HG02798 (cell line): Measurements from ENCODE around the gene FMO4.
"Not testable (repeated sequence)": the region's sequence is repeated elsewhere in the genome, so short reads cannot be mapped to it uniquely, and the experiment has no call there.

Experiments used
- ATAC-seq: cut with Tn5 transposase; IDR thresholded peaks from one replicate; pipeline ENCODE4 v1.9.1; 2021; ENCODE audit warnings: mild to moderate bottlenecking; ENCODE audit not compliant: unreplicated experiment, poor library complexity

Gene FMO4, protein sequence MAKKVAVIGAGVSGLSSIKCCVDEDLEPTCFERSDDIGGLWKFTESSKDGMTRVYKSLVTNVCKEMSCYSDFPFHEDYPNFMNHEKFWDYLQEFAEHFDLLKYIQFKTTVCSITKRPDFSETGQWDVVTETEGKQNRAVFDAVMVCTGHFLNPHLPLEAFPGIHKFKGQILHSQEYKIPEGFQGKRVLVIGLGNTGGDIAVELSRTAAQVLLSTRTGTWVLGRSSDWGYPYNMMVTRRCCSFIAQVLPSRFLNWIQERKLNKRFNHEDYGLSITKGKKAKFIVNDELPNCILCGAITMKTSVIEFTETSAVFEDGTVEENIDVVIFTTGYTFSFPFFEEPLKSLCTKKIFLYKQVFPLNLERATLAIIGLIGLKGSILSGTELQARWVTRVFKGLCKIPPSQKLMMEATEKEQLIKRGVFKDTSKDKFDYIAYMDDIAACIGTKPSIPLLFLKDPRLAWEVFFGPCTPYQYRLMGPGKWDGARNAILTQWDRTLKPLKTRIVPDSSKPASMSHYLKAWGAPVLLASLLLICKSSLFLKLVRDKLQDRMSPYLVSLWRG

DNA sequence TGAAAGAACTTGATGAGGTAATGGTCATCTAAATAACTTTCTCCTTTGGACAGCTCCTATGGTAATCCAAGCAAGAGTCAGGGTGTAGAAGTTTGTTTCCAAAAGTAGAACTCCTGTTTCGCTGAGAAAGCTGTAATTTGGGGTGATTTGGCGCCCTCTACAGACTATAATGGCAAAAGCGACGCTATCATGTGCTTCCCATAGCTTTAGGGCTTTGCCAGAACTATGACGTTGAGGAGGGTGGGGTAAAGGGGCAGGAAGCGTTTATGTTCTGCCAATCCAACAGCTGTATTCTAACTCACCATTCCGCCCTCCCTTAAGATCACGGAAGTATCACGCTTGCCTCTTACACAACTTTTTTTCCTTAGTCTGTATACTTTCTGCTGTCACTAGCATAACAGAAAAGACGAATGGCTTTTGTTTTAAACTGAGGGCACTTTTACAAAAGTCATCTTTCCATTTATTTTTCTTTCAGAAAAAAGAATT, at the start of gene FMO4:
TSS of gene FMO4 (plus strand) at position 349 of the 486 bp plus-strand sequence. CDS start 5,643 bp downstream, outside the sequence.
- ATAC-seq, result peak; percentile 100

DNA sequence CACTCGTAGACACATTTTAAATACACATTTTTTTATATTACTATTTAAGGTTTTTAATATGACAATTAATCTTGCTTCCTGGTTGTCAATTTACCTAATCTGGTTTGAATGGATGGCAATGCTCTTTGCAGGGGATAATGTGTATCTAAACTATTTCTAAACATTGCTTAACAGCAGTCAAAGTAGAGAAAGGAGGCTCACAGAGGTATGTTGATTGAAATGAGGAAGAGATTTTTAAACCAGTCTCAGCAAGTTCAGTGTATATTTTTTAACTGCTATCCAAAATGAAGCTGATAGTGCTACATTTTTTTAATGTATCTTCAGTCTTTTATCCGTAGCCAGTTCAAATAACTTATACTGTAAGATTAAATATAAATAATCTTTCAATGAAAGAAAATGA, 48.3 kb upstream of the FMO4 start:
- no peak for ATAC-seq

- no peak for ATAC-seq
These were observed 47.1 kb upstream of the FMO4 start for GRCh38 chr1:171266930-171267329.

DNA sequence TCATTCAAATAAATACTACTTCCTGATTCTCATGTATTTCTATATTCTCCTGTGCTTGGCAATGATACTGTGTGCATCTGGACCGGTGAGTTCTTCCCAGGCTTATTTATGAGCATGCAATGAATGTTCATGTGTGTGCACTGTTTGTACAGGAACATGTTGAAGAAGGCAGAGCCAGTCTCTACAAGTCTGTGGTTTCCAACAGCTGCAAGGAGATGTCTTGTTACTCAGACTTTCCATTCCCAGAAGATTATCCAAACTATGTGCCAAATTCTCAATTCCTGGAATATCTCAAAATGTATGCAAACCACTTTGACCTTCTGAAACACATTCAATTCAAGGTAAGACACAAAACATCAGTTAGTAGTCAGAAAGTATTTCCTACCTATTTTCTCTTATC, 46.6 kb upstream of the FMO4 start:
- no peak for ATAC-seq

- ATAC-seq, result no peak
These were observed 43.2 kb upstream of the FMO4 start for GRCh38 chr1:171270806-171271205.

DNA sequence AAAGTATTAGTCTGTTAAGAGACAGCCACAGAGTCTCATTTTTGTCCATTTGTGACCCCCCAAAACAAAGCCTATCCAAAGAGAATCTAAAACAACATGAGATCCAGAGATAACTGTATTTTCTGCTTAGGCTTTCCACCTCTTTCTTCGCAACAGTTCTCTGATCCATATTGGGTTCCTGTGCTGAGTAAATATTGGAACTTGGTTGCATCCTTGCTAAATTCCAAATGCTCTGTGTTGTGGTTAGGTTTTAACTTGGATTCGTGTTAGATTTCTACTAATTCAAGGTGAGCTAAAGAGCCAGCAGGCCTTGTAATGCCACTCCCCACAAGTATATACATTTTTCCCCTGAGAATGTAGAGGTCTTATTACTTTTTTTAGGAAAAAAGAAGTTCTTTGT, 36.4 kb upstream of the FMO4 start:
- no peak for ATAC-seq

GRCh38 chr1:171279234-171279633, 34.7 kb upstream of the FMO4 start:
- no peak for ATAC-seq

GRCh38 chr1:171279678-171280077, 34.3 kb upstream of the FMO4 start:
- no peak for ATAC-seq

GRCh38 chr1:171280599-171280998, 33.4 kb upstream of the FMO4 start:
- no peak for ATAC-seq

- peak; percentile 68 for ATAC-seq
These were observed 27.8 kb upstream of the FMO4 start for GRCh38 chr1:171286032-171286705.

DNA sequence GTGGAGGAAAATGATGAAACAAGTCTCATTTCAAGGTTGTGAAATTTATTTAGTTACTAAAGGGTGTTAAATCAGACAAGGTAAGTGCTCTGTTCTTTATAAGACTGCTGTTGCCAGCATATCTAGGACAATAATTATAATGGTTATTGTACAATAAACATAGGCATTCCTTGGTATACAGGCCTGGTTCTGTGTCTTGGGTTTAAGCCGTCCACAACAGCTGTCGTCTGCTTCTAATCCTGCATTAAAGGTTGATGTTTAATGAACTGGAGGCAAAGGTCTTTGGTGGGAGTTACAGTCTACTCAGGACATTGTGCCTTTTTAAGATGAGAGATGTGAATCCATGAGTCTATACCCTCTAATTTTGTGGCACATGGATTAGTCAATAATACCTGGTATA, 23.4 kb upstream of the FMO4 start:
- ATAC-seq, result no peak

DNA sequence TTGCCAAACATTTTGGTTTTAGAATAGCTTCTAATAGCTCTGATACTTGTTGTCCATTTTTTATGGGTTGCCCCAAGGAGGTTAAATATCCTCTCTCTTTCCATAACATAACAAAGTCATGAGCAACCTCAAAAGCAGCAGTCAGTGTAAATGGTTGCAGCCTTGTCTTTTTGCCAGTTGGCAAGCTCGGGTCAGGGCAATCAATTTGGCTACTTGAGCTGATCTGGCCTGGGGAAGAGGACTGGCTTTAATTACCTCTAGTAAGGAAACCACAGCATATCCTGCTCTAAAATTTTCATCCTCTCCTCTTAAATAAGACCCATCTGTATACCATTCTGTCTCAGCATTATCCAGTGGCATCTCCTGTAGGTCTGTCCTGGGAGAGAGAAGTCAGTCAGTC, 21.2 kb upstream of the FMO4 start:
- ATAC-seq, result no peak

GRCh38 chr1:171295383-171295782, 18.6 kb upstream of the FMO4 start:
- ATAC-seq, result not testable (repeated sequence)

DNA sequence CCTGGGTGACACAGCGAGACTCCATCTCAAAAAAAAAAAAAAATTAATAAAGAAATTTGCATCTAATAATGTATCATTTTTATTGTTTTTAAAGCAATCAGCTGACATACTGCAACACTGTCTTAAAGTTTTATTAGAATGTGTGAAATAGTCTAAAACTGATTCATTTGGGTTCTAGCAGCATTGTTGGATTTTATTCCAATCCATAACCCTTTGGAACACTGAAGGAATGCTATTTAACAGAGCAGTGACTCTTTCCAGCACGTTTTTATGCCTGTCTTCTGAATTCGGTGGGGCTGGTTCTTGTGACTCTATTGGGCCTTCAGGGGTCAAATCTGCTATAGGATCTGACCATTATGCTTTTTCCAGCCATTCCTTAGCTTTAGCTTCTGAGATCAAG, 18.2 kb upstream of the FMO4 start:
- ATAC-seq, result no peak

DNA sequence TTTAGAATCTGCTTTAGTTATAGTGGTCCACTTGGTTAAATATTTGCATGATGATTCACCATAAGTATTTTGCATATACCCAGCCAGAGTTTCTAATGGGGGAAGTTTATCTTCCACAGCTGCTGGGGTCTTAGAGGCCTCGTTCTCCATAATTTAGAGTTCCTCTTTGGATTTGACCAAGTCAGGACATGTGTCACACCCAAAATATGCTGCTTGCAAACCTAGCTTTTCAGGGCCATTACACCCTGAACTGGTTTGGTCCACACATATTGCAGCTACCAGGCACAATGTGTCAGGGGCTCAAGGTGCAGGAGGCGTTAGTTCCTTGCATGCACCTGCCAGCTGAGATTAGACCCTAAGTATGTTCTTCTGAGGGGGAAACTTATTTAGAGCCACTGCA, 17.1 kb upstream of the FMO4 start:
- ATAC-seq, result no peak

- ATAC-seq, result no peak
These were observed 15.3 kb upstream of the FMO4 start for GRCh38 chr1:171298696-171299095.

- ATAC-seq, result no peak
These were observed 14.6 kb upstream of the FMO4 start for GRCh38 chr1:171299342-171299741.

- ATAC-seq, result no peak
These were observed 13.6 kb upstream of the FMO4 start for GRCh38 chr1:171300401-171300800.

- no peak for ATAC-seq
These were observed 3.3 kb upstream of the FMO4 start for GRCh38 chr1:171310661-171311087.

- no peak for ATAC-seq
These were observed 2.0 kb upstream of the FMO4 start for GRCh38 chr1:171311771-171312558.
